Peyer's patch (tissue), 4 donors: Measurements from ENCODE around the gene BLID.

Source experiments
- POLR2A ChIP-seq, 2 donors: fragments of 450-650 bp; IDR thresholded peaks; one replicate each; pipeline ENCODE4 v1.5.1; 2017; ENCODE audit warnings: antibody characterized with exemption in 2 of 2, mild to moderate bottlenecking in 2 of 2, moderate library complexity in 2 of 2
- TF ChIP-seq, protein P1 (sequence below), 6 experiments: fragments of 450-650 bp in 4 of 6; fragments of 200-600 bp in 2 of 6; sonication (generic) in 1 of 6; IDR thresholded peaks; one replicate each; pipeline ENCODE4 v1.5.1; 2017 to 2019; ENCODE audit warnings: antibody characterized with exemption in 6 of 6, mild to moderate bottlenecking in 3 of 6, moderate library complexity in 1 of 6

DNA sequence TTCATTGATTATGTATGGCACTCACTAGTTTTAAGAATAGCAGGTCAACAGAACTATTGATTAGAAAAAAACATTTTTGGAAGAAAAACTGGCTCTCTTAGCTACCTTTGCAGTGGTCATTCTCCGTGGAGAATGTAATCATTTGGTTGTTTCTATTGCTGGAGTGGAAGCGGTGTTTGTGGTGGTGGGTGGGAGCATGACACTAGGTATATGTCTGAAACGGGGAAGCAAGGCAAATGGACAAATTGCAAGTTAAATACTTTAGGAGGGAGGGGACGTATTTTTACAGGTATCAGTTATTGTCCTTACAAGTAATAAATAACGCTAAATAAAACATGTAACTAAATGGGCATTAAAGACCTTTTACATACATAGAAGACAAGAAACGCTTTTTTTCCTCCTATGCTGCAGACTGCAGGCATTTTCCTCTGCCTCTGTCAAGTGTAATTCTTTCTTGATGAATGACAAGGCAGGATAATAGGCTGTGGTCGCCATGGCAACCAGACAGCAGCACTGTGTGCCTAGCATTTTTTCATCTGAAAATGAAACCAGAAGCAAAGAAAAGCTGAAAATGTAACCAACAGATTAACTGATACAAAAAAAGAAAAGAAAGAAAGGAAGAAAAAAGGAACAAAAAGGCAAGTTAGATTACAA, 46.2 kb downstream of the BLID start:
- TF ChIP-seq, protein P1, sequence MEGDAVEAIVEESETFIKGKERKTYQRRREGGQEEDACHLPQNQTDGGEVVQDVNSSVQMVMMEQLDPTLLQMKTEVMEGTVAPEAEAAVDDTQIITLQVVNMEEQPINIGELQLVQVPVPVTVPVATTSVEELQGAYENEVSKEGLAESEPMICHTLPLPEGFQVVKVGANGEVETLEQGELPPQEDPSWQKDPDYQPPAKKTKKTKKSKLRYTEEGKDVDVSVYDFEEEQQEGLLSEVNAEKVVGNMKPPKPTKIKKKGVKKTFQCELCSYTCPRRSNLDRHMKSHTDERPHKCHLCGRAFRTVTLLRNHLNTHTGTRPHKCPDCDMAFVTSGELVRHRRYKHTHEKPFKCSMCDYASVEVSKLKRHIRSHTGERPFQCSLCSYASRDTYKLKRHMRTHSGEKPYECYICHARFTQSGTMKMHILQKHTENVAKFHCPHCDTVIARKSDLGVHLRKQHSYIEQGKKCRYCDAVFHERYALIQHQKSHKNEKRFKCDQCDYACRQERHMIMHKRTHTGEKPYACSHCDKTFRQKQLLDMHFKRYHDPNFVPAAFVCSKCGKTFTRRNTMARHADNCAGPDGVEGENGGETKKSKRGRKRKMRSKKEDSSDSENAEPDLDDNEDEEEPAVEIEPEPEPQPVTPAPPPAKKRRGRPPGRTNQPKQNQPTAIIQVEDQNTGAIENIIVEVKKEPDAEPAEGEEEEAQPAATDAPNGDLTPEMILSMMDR (IDR thresholded peaks at IDR 0.05) = no peak
- TF ChIP-seq POLR2A (IDR thresholded peaks at IDR 0.05) = no peak
